Duodenal mucosa (tissue), 2 donors: ENCODE results near the gene P3H1.

Experiments used
- H3K27ac ChIP-seq: one replicate; pipeline ENCODE4 v1.7.0; 2013; ENCODE audit warnings: low read depth, low read length
- H3K27me3 ChIP-seq, 2 donors: one replicate each; pipeline ENCODE4 v1.7.0; 2013; ENCODE audit warnings: low read length in 2 of 2, control low read depth in 1 of 2; ENCODE audit not compliant: insufficient read depth in 2 of 2, control insufficient read depth in 1 of 2
- H3K36me3 ChIP-seq, 2 donors: one replicate each; pipeline ENCODE4 v1.7.0; 2013; ENCODE audit warnings: low read length in 2 of 2, control low read depth in 1 of 2; ENCODE audit not compliant: insufficient read depth in 2 of 2, control insufficient read depth in 1 of 2
- H3K4me1 ChIP-seq, 2 donors: one replicate each; pipeline ENCODE4 v1.7.0; 2013; ENCODE audit warnings: low read length in 2 of 2, control low read depth in 1 of 2; ENCODE audit not compliant: insufficient read depth in 2 of 2, control insufficient read depth in 1 of 2
- H3K4me3 ChIP-seq, 2 donors: one replicate each; pipeline ENCODE4 v1.7.0; 2013; ENCODE audit warnings: low read length in 2 of 2, low read depth in 1 of 2
- H3K9ac ChIP-seq, 2 donors: one replicate each; pipeline ENCODE4 v1.7.0; 2013; ENCODE audit warnings: low read length in 2 of 2, low read depth in 1 of 2
- H3K9me3 ChIP-seq, 2 donors: one replicate each; pipeline ENCODE4 v1.7.0; 2013; ENCODE audit warnings: low read length in 2 of 2, control low read depth in 1 of 2; ENCODE audit not compliant: control insufficient read depth in 1 of 2

P3H1 gene

GRCh38 chr1:42746436-42747105 is 20.3 kb downstream of the P3H1 start:
- no peaks in the 10 kb centered on the region for H3K4me1 ChIP-seq
- H3K36me3 ChIP-seq = peaks cover 11 to 34% of the 10 kb centered on the region in 2 donors
- H3K4me3 ChIP-seq = no peak overlapping the region
- H3K27me3 ChIP-seq = no peaks in the 10 kb centered on the region
- H3K27ac ChIP-seq = no peak overlapping the region
- H3K9ac ChIP-seq = no peak overlapping the region
- H3K9me3 ChIP-seq = no peaks in the 10 kb centered on the region

GRCh38 chr1:42745851-42746250 is 21.0 kb downstream of the P3H1 start:
- H3K27ac ChIP-seq = no peak overlapping the region
- no peaks in the 10 kb centered on the region for H3K27me3 ChIP-seq
- H3K9ac ChIP-seq = no peak overlapping the region
- no peaks in the 10 kb centered on the region for H3K4me1 ChIP-seq
- no peaks in the 10 kb centered on the region for H3K9me3 ChIP-seq
- H3K4me3 ChIP-seq = no peak overlapping the region
- H3K36me3 ChIP-seq = peaks cover 11 to 34% of the 10 kb centered on the region in 2 donors

- Histone ChIP-seq H3K9me3 (no peaks in the 10 kb centered on the region), H3K4me3 (no peak overlapping the region), H3K9ac (no peak overlapping the region), H3K36me3 (peaks cover 5 to 25% of the 10 kb centered on the region in 2 donors), H3K4me1 (peaks cover 3 to 5% of the 10 kb centered on the region in 2 donors), H3K27me3 (no peaks in the 10 kb centered on the region), H3K27ac (no peak overlapping the region)
Observed at GRCh38 chr1:42744148-42744413, 22.7 kb downstream of the P3H1 start.

- Histone ChIP-seq H3K4me1 (peaks cover 3 to 5% of the 10 kb centered on the region in 2 donors), H3K9me3 (no peaks in the 10 kb centered on the region), H3K4me3 (no peak overlapping the region), H3K27me3 (no peaks in the 10 kb centered on the region), H3K27ac (no peak overlapping the region), H3K36me3 (peaks cover 5 to 19% of the 10 kb centered on the region in 2 donors), H3K9ac (no peak overlapping the region)
Observed at GRCh38 chr1:42743317-42744147, 23.3 kb downstream of the P3H1 start.

- no peaks in the 10 kb centered on the region for H3K27me3 ChIP-seq
- H3K9me3 ChIP-seq = no peaks in the 10 kb centered on the region
- no peak overlapping the region for H3K27ac ChIP-seq
- no peak overlapping the region for H3K4me3 ChIP-seq
- no peak overlapping the region for H3K9ac ChIP-seq
- H3K36me3 ChIP-seq = peaks cover 5 to 13% of the 10 kb centered on the region in 2 donors
- peaks cover 4 to 5% of the 10 kb centered on the region in 2 donors for H3K4me1 ChIP-seq
Observed at GRCh38 chr1:42742617-42743316, 24.1 kb downstream of the P3H1 start.

GRCh38 chr1:42742141-42742540 is 24.7 kb downstream of the P3H1 start:
- Histone ChIP-seq H3K27ac (no peak overlapping the region), H3K9ac (no peak overlapping the region), H3K4me1 (peaks cover 5 to 10% of the 10 kb centered on the region in 2 donors), H3K36me3 (peaks cover 5 to 10% of the 10 kb centered on the region in 2 donors), H3K4me3 (no peak overlapping the region), H3K9me3 (no peaks in the 10 kb centered on the region), H3K27me3 (no peaks in the 10 kb centered on the region)

GRCh38 chr1:42741706-42742105 is 25.1 kb downstream of the P3H1 start:
- H3K27ac ChIP-seq = no peak overlapping the region
- H3K9me3 ChIP-seq = no peaks in the 10 kb centered on the region
- no peaks in the 10 kb centered on the region for H3K27me3 ChIP-seq
- peaks cover 5 to 8% of the 10 kb centered on the region in 2 donors for H3K36me3 ChIP-seq
- no peak overlapping the region for H3K4me3 ChIP-seq
- H3K9ac ChIP-seq = no peak overlapping the region
- peaks cover 5 to 15% of the 10 kb centered on the region in 2 donors for H3K4me1 ChIP-seq

- Histone ChIP-seq H3K27ac (no peak overlapping the region), H3K27me3 (no peaks in the 10 kb centered on the region), H3K9ac (no peak overlapping the region), H3K4me3 (no peak overlapping the region), H3K36me3 (peaks cover 0 to 4% of the 10 kb centered on the region in 2 donors), H3K9me3 (no peaks in the 10 kb centered on the region), H3K4me1 (peaks cover 9 to 22% of the 10 kb centered on the region in 2 donors)
Observed at GRCh38 chr1:42740851-42741580, 25.8 kb downstream of the P3H1 start.

GRCh38 chr1:42739753-42740700 is 26.8 kb downstream of the P3H1 start, which contains the start of gene CLDN19:
Gene CLDN19 (minus strand): TSS chr1:42740236. CDS start chr1:42740063, 173 bp downstream.
- no peak within 1 kb of the TSS for H3K27ac ChIP-seq
- no peak within 1 kb of the TSS for H3K4me3 ChIP-seq
- no peak within 1 kb of the TSS for H3K9ac ChIP-seq
- no peaks in the 10 kb centered on the region for H3K27me3 ChIP-seq
- H3K36me3 ChIP-seq = no peaks in the 10 kb centered on the region
- H3K9me3 ChIP-seq = no peaks in the 10 kb centered on the region
- peaks cover 14 to 28% of the 10 kb centered on the region in 2 donors for H3K4me1 ChIP-seq
